ENCODE results near the gene CALB2. TPM values are rescaled to one million over a fixed set of nuclear protein-coding genes. Genes with fewer than 3 reads are reported as not detected.

CALB2 gene
- total and polyA plus RNA-seq, 7 donors, result 1.2 to 8.2 (median 5.2) TPM; not detected in 1

GRCh38 chr16:71426880-71427615 is 68.5 kb downstream of the CALB2 start:
- Histone ChIP-seq H3K27ac (no peak overlapping the region), H3K36me3 (no peaks in the 10 kb centered on the region), H3K4me3 (no peak overlapping the region), H3K4me1 (no peaks in the 10 kb centered on the region), H3K27me3 (peaks cover 0 to 42% (median 20%) of the 10 kb centered on the region in 3 donors), H3K9me3 (no peaks in the 10 kb centered on the region)
- DNase-seq, result peak; percentile 8
- intact Hi-C loops (cut with DNase I), result no loop called here
- no peak for TF ChIP-seq EP300 (IDR thresholded peaks at IDR 0.05)
- TF ChIP-seq, protein P1, sequence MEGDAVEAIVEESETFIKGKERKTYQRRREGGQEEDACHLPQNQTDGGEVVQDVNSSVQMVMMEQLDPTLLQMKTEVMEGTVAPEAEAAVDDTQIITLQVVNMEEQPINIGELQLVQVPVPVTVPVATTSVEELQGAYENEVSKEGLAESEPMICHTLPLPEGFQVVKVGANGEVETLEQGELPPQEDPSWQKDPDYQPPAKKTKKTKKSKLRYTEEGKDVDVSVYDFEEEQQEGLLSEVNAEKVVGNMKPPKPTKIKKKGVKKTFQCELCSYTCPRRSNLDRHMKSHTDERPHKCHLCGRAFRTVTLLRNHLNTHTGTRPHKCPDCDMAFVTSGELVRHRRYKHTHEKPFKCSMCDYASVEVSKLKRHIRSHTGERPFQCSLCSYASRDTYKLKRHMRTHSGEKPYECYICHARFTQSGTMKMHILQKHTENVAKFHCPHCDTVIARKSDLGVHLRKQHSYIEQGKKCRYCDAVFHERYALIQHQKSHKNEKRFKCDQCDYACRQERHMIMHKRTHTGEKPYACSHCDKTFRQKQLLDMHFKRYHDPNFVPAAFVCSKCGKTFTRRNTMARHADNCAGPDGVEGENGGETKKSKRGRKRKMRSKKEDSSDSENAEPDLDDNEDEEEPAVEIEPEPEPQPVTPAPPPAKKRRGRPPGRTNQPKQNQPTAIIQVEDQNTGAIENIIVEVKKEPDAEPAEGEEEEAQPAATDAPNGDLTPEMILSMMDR (IDR thresholded peaks at IDR 0.05), result no peak
- no peak for TF ChIP-seq POLR2A (IDR thresholded peaks at IDR 0.05)
- TF ChIP-seq POLR2AphosphoS5 (IDR thresholded peaks at IDR 0.05), result no peak
- 50 to 62% methylated on average over 12 of the region's 12 CpGs for WGBS, 2 donors

DNA sequence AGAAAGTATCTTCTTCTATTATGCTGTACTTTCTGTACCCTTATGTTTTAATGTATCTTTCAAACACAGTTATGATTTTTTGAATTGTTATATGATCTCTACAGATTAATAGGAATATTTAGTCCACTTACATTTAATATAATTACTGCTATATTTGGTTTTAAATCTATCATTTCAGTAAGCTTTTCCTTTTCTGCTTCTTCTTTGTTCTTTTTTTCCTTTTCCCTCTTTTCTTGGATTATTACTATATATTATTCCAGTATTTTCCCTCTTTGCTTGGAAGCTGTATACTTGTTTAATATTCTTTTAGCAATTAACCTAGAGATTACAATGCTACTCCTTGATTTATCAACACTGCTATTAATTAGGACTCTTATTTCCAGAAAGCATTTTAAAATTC is 69.9 kb downstream of the CALB2 start:
- H3K27ac ChIP-seq, result no peak overlapping the region
- no peaks in the 10 kb centered on the region for H3K36me3 ChIP-seq
- intact Hi-C loops (cut with DNase I), result no loop called here
- TF ChIP-seq EP300 (IDR thresholded peaks at IDR 0.05) (no peak), POLR2A (IDR thresholded peaks at IDR 0.05) (no peak), POLR2AphosphoS5 (IDR thresholded peaks at IDR 0.05) (no peak)
- TF ChIP-seq, protein P1 (IDR thresholded peaks at IDR 0.05), result no peak
- peaks cover 0 to 42% (median 20%) of the 10 kb centered on the region in 3 donors for H3K27me3 ChIP-seq
- no peaks in the 10 kb centered on the region for H3K9me3 ChIP-seq
- DNase-seq, result no peak
- H3K4me3 ChIP-seq, result no peak overlapping the region
- H3K4me1 ChIP-seq, result no peaks in the 10 kb centered on the region

- no peak for TF ChIP-seq POLR2AphosphoS5 (IDR thresholded peaks at IDR 0.05)
- TF ChIP-seq POLR2A (IDR thresholded peaks at IDR 0.05), result no peak
- WGBS, 2 donors, result 91% methylated on average over 2 of the region's 2 CpGs
- Histone ChIP-seq H3K9me3 (no peaks in the 10 kb centered on the region), H3K27ac (no peak overlapping the region), H3K27me3 (peaks cover 0 to 42% (median 17%) of the 10 kb centered on the region in 3 donors), H3K4me3 (no peak overlapping the region), H3K36me3 (no peaks in the 10 kb centered on the region), H3K4me1 (no peaks in the 10 kb centered on the region)
- DNase-seq, result no peak
- intact Hi-C loops (cut with DNase I), result no loop called here
Measured at GRCh38 chr16:71428883-71429282, 70.4 kb downstream of the CALB2 start.

- TF ChIP-seq POLR2AphosphoS5 (IDR thresholded peaks at IDR 0.05) (no peak), POLR2A (IDR thresholded peaks at IDR 0.05) (no peak), EP300 (IDR thresholded peaks at IDR 0.05) (no peak)
- TF ChIP-seq, protein P1 (IDR thresholded peaks at IDR 0.05), result no peak
- no peaks in the 10 kb centered on the region for H3K36me3 ChIP-seq
- intact Hi-C loops (cut with DNase I), result no loop called here
- H3K9me3 ChIP-seq, result no peaks in the 10 kb centered on the region
- 77 to 86% methylated on average over 3 of the region's 3 CpGs for WGBS, 2 donors
- no peak overlapping the region for H3K4me3 ChIP-seq
- no peak overlapping the region for H3K27ac ChIP-seq
- H3K4me1 ChIP-seq, result no peaks in the 10 kb centered on the region
- H3K27me3 ChIP-seq, result peaks cover 0 to 37% (median 12%) of the 10 kb centered on the region in 3 donors
- no peak for DNase-seq
Measured at GRCh38 chr16:71429581-71429980, 71.1 kb downstream of the CALB2 start.

- H3K4me1 ChIP-seq, result no peaks in the 10 kb centered on the region
- DNase-seq, result no peak
- TF ChIP-seq POLR2AphosphoS5 (IDR thresholded peaks at IDR 0.05) (no peak), POLR2A (IDR thresholded peaks at IDR 0.05) (no peak), EP300 (IDR thresholded peaks at IDR 0.05) (no peak)
- TF ChIP-seq, protein P1 (IDR thresholded peaks at IDR 0.05), result no peak
- H3K4me3 ChIP-seq, result no peak overlapping the region
- intact Hi-C loops (cut with DNase I), result no loop called here
- H3K9me3 ChIP-seq, result no peaks in the 10 kb centered on the region
- 68 to 73% methylated on average over 6 of the region's 6 CpGs for WGBS, 2 donors
- no peaks in the 10 kb centered on the region for H3K36me3 ChIP-seq
- H3K27me3 ChIP-seq, result peaks cover 0 to 28% (median 6%) of the 10 kb centered on the region in 3 donors
- no peak overlapping the region for H3K27ac ChIP-seq
Measured at GRCh38 chr16:71430744-71431143, 72.2 kb downstream of the CALB2 start.

Measured in sigmoid colon (tissue), 7 donors.